WTC11 (cell line): Measurements from ENCODE around the gene DHRS7. TPM values are rescaled to one million over a fixed set of nuclear protein-coding genes. Genes with fewer than 3 reads are reported as not detected.

ENCODE experiments used
- ATAC-seq: fragments of 200-7000 bp; cut with Tn5 transposase; 2 replicates; pipeline ENCODE4 v1.10.0; 2021; ENCODE audit warnings: mild to moderate bottlenecking, moderate library complexity
- CTCF ChIA-PET: fragments of 300-600 bp; sonication (Branson Sonifier 250); formaldehyde crosslinking; loops from one replicate; lab custom pipeline; 2021; ENCODE audit warnings: antibody characterized with exemption; lab: Charles Lee
- POLR2A ChIA-PET: fragments of 350-600 bp; sonication (Branson Sonifier 250); formaldehyde crosslinking; loops from one replicate; lab custom pipeline; 2021; ENCODE audit warnings: antibody characterized with exemption; lab: Charles Lee
- DNase-seq: peaks from one replicate; pipeline ENCODE4 v3.0.0; 2021; ENCODE audit warnings: low spot score
- H3K27ac Mint-ChIP-seq: 2 replicates; pipeline ENCODE4 v1.8.0; 2021; ENCODE audit warnings: mixed read lengths
- H3K27me3 Mint-ChIP-seq: 2 replicates; pipeline ENCODE4 v1.8.0; 2021; ENCODE audit warnings: low read depth, mild to moderate bottlenecking, moderate library complexity, mixed read lengths
- H3K36me3 Mint-ChIP-seq: 2 replicates; pipeline ENCODE4 v1.8.0; 2021; ENCODE audit warnings: mixed read lengths
- H3K4me1 Mint-ChIP-seq: 2 replicates; pipeline ENCODE4 v1.8.0; 2022; ENCODE audit warnings: mixed read lengths
- H3K4me3 Mint-ChIP-seq: 2 replicates; pipeline ENCODE4 v1.8.0; 2021; ENCODE audit warnings: mild to moderate bottlenecking, moderate library complexity, mixed read lengths
- H3K9me3 Mint-ChIP-seq: 2 replicates; pipeline ENCODE4 v1.8.0; 2021; ENCODE audit warnings: mixed read lengths
- AR ChIP-seq: fragments of 250-450 bp; sonication (Bioruptor Pico); IDR thresholded peaks from 2 replicates; pipeline ENCODE4 v1.9.0; 2021; ENCODE audit warnings: mild to moderate bottlenecking
- ATF3 ChIP-seq: sonication (generic); formaldehyde crosslinking; conservative IDR thresholded peaks from 2 replicates; pipeline ENCODE4 v1.8.1; 2022; ENCODE audit warnings: mild to moderate bottlenecking, missing genetic modification reagents
- ATF6 ChIP-seq: sonication (generic); formaldehyde crosslinking; IDR thresholded peaks from 2 replicates; pipeline ENCODE4 v1.8.1; 2023; ENCODE audit warnings: mild to moderate bottlenecking, missing genetic modification reagents
- E2F5 ChIP-seq: sonication (generic); formaldehyde crosslinking; IDR thresholded peaks from 2 replicates; pipeline ENCODE4 v1.8.1; 2022; ENCODE audit warnings: mild to moderate bottlenecking, moderate library complexity, missing genetic modification reagents
- GTF2I ChIP-seq: fragments of 250-450 bp; sonication (Bioruptor Pico); conservative IDR thresholded peaks from 2 replicates; pipeline ENCODE4 v1.4.0; 2021; ENCODE audit warnings: mild to moderate bottlenecking
- HMGXB4 ChIP-seq: sonication (generic); formaldehyde crosslinking; IDR thresholded peaks from 2 replicates; pipeline ENCODE4 v1.8.1; 2023; ENCODE audit warnings: mild to moderate bottlenecking, moderate library complexity, missing genetic modification reagents
- MXD4 ChIP-seq: fragments of 250-450 bp; sonication (Bioruptor Pico); IDR thresholded peaks from 2 replicates; pipeline ENCODE4 v1.8.0; 2021; ENCODE audit warnings: mild to moderate bottlenecking, moderate library complexity, borderline replicate concordance
- NFYB ChIP-seq: sonication (generic); formaldehyde crosslinking; conservative IDR thresholded peaks from 2 replicates; pipeline ENCODE4 v1.8.0; 2022; ENCODE audit warnings: low read depth, missing genetic modification reagents
- PRDM15 ChIP-seq: sonication (generic); formaldehyde crosslinking; IDR thresholded peaks from 2 replicates; pipeline ENCODE4 v1.8.0; 2022; ENCODE audit warnings: missing genetic modification reagents
- PREB ChIP-seq: sonication (generic); formaldehyde crosslinking; IDR thresholded peaks from 2 replicates; pipeline ENCODE4 v1.8.1; 2022; ENCODE audit warnings: mild to moderate bottlenecking, missing genetic modification reagents, moderate library complexity, borderline replicate concordance
- STAT6 ChIP-seq: sonication (generic); formaldehyde crosslinking; conservative IDR thresholded peaks from 2 replicates; pipeline ENCODE4 v1.8.1; 2023; ENCODE audit warnings: mild to moderate bottlenecking, low read depth, missing genetic modification reagents, moderate library complexity
- TCF7 ChIP-seq: sonication (generic); formaldehyde crosslinking; IDR thresholded peaks from 2 replicates; pipeline ENCODE4 v1.8.0; 2022; ENCODE audit warnings: mild to moderate bottlenecking, low read depth, missing genetic modification reagents, moderate library complexity
- TEAD4 ChIP-seq: sonication (generic); formaldehyde crosslinking; IDR thresholded peaks from 2 replicates; pipeline ENCODE4 v1.8.0; 2022; ENCODE audit warnings: mild to moderate bottlenecking, missing genetic modification reagents
- ZNF396 ChIP-seq: fragments of 250-450 bp; sonication (Bioruptor Pico); IDR thresholded peaks from 2 replicates; pipeline ENCODE4 v1.8.0; 2021; ENCODE audit warnings: mild to moderate bottlenecking, moderate library complexity, borderline replicate concordance
- total RNA-seq: library from RNA; stranded (reverse); gene quantifications from 3 replicates; pipeline ENCODE4 v1.2.3, GENCODE V29; 2021

DHRS7 gene
- total RNA-seq, 1 experiment from 2014 or later, result 39.9 TPM

- DNase-seq, result no peak
- CTCF ChIA-PET, result no interaction called here
- Mint-ChIP-seq H3K4me3 (no peak overlapping the region), H3K9me3 (peaks cover 20% of the 10 kb centered on the region), H3K4me1 (peaks cover 5% of the 10 kb centered on the region; the same call in 1 of the 2 replicates), H3K27ac (no peak overlapping the region), H3K36me3 (no peaks in the 10 kb centered on the region), H3K27me3 (no peaks in the 10 kb centered on the region; the same call in 1 of the 2 replicates)
- TF ChIP-seq NFYB (CRISPR knock-in tag), result no peak
- no peak for TF ChIP-seq ATF6 (CRISPR knock-in tag)
- TF ChIP-seq GTF2I (CRISPR knock-in tag), result no peak
- TF ChIP-seq STAT6 (CRISPR knock-in tag), result no peak
- TF ChIP-seq TEAD4 (CRISPR knock-in tag), result no peak
- TF ChIP-seq AR, result no peak
- no peak for TF ChIP-seq PREB (CRISPR knock-in tag)
- POLR2A ChIA-PET, result no interaction called here
- no peak for ATAC-seq
Observed at GRCh38 chr14:60178164-60178563, 13.0 kb upstream of the DHRS7 start.

GRCh38 chr14:60175255-60175902 lies 10.2 kb upstream of the DHRS7 start:
- Mint-ChIP-seq H3K27me3 (no peaks in the 10 kb centered on the region; the same call in 1 of the 2 replicates), H3K36me3 (no peaks in the 10 kb centered on the region), H3K4me3 (no peak overlapping the region), H3K9me3 (peaks cover 32% of the 10 kb centered on the region), H3K27ac (no peak overlapping the region), H3K4me1 (peaks cover 5% of the 10 kb centered on the region; the same call in 1 of the 2 replicates)
- ATAC-seq (no peak), DNase-seq (no peak)
- ChIA-PET POLR2A (interaction anchor here (1.8 kb wide), 1 partner anchor 10 kb away, joined by 4 read pairs; the partner anchor contains the start of gene DHRS7), CTCF (interaction anchor here (1.1 to 1.4 kb wide), 2 partner anchors 8 to 9 kb away, joined by 3 to 6 read pairs; no protein-coding TSS in a partner anchor)
- no peak for TF ChIP-seq ATF3 (CRISPR knock-in tag)
- no peak for TF ChIP-seq PRDM15 (CRISPR knock-in tag)
- TF ChIP-seq HMGXB4 (CRISPR knock-in tag), result no peak
- TF ChIP-seq GTF2I (CRISPR knock-in tag), result no peak
- TF ChIP-seq TCF7 (CRISPR knock-in tag), result no peak
- TF ChIP-seq MXD4 (CRISPR knock-in tag), result no peak
- TF ChIP-seq ZNF396 (CRISPR knock-in tag), result no peak
- TF ChIP-seq E2F5, result no peak
